NCI-H526 (cell line): ENCODE results near the gene U2AF1L4.
A peak's percentile ranks its signal among the peaks of the same experiment; 100 is the strongest.

Experiments
- DNase-seq, 2 experiments: peaks; one replicate each; lab custom pipeline; 2025; lab: John Stamatoyannopoulos, UW

The U2AF1L4 gene

GRCh38 chr19:35712567-35713505 lies 32.4 kb downstream of the U2AF1L4 start:
- no peak for DNase-seq

- DNase-seq = no peak
Measured at GRCh38 chr19:35710784-35711723, 34.2 kb downstream of the U2AF1L4 start.

GRCh38 chr19:35708391-35708790 lies 36.8 kb downstream of the U2AF1L4 start:
- no peak for DNase-seq

- no peak for DNase-seq
Measured at GRCh38 chr19:35704218-35704617, 41.0 kb downstream of the U2AF1L4 start, which contains the start of gene ZBTB32. ZBTB32 (plus strand) TSS chr19:35704558; CDS start chr19:35714627, 10,069 bp downstream.

- DNase-seq = peak in 1 of 2 experiments; percentile 28
Measured at GRCh38 chr19:35703343-35703742, 41.9 kb downstream of the U2AF1L4 start.

- DNase-seq = peak; percentile 99 to 100
Measured at GRCh38 chr19:35702223-35703012, 42.8 kb downstream of the U2AF1L4 start.

- DNase-seq = no peak
Measured at GRCh38 chr19:35696835-35697234, 48.4 kb downstream of the U2AF1L4 start.

GRCh38 chr19:35695895-35696422 lies 49.3 kb downstream of the U2AF1L4 start:
- DNase-seq = no peak

- peak; percentile 79 to 97 for DNase-seq
Measured at GRCh38 chr19:35693835-35694599, 51.2 kb downstream of the U2AF1L4 start.

- no peak for DNase-seq
Measured at GRCh38 chr19:35693422-35693821, 51.8 kb downstream of the U2AF1L4 start.
